ENCODE results near the gene SCLY. TPM values are rescaled to one million over a fixed set of nuclear protein-coding genes. Genes with fewer than 3 reads are reported as not detected.

SCLY gene
- total RNA-seq, 1 donor from 2014 or later, result 12.1 TPM

- DNase-seq (ENCODE audit: low read depth in 2 of 2), result no peak
Observed at GRCh38 chr2:238069021-238069709, 8.4 kb downstream of the SCLY start.

GRCh38 chr2:238069877-238070276 lies 9.1 kb downstream of the SCLY start:
- DNase-seq (ENCODE audit: low read depth in 2 of 2), result no peak

GRCh38 chr2:238075397-238075796 lies 14.6 kb downstream of the SCLY start:
- DNase-seq (ENCODE audit: low read depth in 2 of 2), result no peak

GRCh38 chr2:238077292-238077691 lies 16.5 kb downstream of the SCLY start:
- DNase-seq (ENCODE audit: low read depth in 2 of 2), result no peak

- no peak for DNase-seq (ENCODE audit: low read depth in 2 of 2)
Observed at GRCh38 chr2:238079874-238080327, 19.1 kb downstream of the SCLY start.

- DNase-seq (ENCODE audit: low read depth in 2 of 2), result no peak
Observed at GRCh38 chr2:238080518-238080917, 19.7 kb downstream of the SCLY start.

GRCh38 chr2:238081150-238081549 lies 20.3 kb downstream of the SCLY start:
- no peak for DNase-seq (ENCODE audit: low read depth in 2 of 2)

GRCh38 chr2:238081561-238081960 lies 20.8 kb downstream of the SCLY start:
- DNase-seq (ENCODE audit: low read depth in 2 of 2), result no peak

GRCh38 chr2:238082151-238082550 lies 21.4 kb downstream of the SCLY start:
- no peak for DNase-seq (ENCODE audit: low read depth in 2 of 2)

GRCh38 chr2:238082827-238083226 lies 22.0 kb downstream of the SCLY start:
- no peak for DNase-seq (ENCODE audit: low read depth in 2 of 2)

- no peak for DNase-seq (ENCODE audit: low read depth in 2 of 2)
Observed at GRCh38 chr2:238083919-238084318, 23.1 kb downstream of the SCLY start.

GRCh38 chr2:238084761-238085160 lies 24.0 kb downstream of the SCLY start:
- no peak for DNase-seq (ENCODE audit: low read depth in 2 of 2)

- DNase-seq (ENCODE audit: low read depth in 2 of 2), result no peak
Observed at GRCh38 chr2:238085899-238086298, 25.1 kb downstream of the SCLY start.

- DNase-seq (ENCODE audit: low read depth in 2 of 2), result no peak
Observed at GRCh38 chr2:238087211-238087610, 26.4 kb downstream of the SCLY start.

GRCh38 chr2:238090887-238091286 lies 30.1 kb downstream of the SCLY start:
- DNase-seq (ENCODE audit: low read depth in 2 of 2), result no peak

- no peak for DNase-seq (ENCODE audit: low read depth in 2 of 2)
Observed at GRCh38 chr2:238091436-238092060, 30.7 kb downstream of the SCLY start.

GRCh38 chr2:238092486-238093035 lies 31.8 kb downstream of the SCLY start:
- no peak for DNase-seq (ENCODE audit: low read depth in 2 of 2)

GRCh38 chr2:238093181-238094140 lies 32.7 kb downstream of the SCLY start:
- no peak for DNase-seq (ENCODE audit: low read depth in 2 of 2)

- no peak for DNase-seq (ENCODE audit: low read depth in 2 of 2)
Observed at GRCh38 chr2:238094438-238095022, 33.7 kb downstream of the SCLY start.

- no peak for DNase-seq (ENCODE audit: low read depth in 2 of 2)
Observed at GRCh38 chr2:238095143-238095542, 34.3 kb downstream of the SCLY start.

- no peak for DNase-seq (ENCODE audit: low read depth in 2 of 2)
Observed at GRCh38 chr2:238096311-238097011, 35.7 kb downstream of the SCLY start.

All from lung microvascular endothelial cell (primary cell).